ELR (cell line): ENCODE measurements around the gene OR52B6.
A peak's percentile ranks its signal among the peaks of the same experiment; 100 is the strongest.

Experiments used
- DNase-seq: peaks from one replicate; pipeline ENCODE4 v3.0.0-alpha.2; 2015; ENCODE audit warnings: low read depth

OR52B6 gene

DNA sequence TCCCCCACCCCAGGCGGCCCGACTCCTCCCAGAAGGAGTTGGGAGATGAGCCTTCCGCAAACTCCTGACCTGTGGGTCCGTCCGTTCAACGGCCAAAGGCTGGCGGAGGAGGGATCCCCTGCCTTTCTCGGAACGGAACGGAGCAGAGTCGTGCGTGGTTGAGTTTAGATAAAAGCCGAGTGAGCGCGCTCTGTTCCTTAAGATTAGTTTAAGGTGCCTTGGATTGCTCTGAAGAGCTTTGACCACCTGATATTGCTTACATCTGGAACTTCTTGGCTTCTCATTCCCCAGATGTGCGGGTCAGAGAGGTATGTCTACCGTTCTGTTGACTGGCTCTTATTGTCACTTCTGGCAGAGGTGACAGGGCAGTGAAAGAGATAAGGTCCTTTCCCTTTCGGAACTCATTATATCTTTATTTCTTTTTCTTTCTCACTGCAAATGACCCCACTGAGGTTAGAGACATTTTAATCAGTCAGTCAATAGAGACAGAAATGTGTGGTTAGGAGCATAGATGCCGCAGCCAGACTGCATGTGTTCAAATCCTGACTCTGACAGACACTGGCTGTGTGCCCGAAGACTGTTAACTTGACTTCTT lies 16.0 kb downstream of the OR52B6 start, which contains the start of gene TRIM6:
TSS of gene TRIM6 (plus strand) at position 31 of the 595 bp plus-strand sequence. CDS start at position 292, 261 bp downstream.
- peak; percentile 73 for DNase-seq

DNA sequence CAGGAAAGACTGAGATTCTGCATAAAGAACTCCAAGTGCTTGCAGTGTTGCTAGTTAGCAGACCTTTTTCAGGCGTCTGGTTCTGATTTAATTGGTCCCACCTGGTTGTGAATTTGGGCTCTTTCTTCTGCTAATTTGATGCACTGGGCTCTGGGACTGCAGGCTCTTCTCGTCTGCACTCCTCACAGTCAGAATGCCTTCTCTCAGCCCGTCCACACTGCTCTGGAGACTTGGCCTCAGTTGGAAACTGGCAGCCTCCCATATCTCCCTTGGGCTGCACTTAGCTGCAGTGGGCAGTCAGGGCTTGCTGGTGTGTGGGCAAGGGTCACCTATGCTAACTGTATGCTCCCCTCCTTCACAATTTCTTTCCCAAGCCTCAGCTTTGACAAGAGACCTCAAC lies 17.3 kb downstream of the OR52B6 start:
- DNase-seq, result no peak

DNA sequence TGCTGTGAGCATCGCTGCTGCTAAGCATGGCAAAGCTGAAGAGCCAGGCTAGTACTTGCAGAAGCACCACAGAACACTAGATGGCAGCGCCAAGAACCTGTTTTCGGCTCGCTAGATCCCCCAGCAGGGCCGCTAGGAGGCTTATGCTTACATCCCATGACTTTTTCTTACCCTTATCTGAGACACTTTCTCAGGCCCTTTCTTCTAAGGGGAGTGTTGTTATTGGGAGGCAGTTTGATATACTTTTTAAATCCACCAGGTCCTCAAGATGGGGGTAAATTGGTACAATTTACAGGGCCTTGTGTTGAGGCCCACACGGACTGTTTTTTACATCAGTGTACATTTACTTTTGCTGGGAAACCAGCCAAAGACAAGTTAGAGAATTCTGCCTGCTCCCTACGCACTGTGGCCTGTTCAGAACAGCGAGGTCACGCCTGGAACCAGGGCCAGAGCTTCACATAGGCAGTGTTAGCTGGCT lies 19.7 kb downstream of the OR52B6 start:
- peak; percentile 79 for DNase-seq

DNA sequence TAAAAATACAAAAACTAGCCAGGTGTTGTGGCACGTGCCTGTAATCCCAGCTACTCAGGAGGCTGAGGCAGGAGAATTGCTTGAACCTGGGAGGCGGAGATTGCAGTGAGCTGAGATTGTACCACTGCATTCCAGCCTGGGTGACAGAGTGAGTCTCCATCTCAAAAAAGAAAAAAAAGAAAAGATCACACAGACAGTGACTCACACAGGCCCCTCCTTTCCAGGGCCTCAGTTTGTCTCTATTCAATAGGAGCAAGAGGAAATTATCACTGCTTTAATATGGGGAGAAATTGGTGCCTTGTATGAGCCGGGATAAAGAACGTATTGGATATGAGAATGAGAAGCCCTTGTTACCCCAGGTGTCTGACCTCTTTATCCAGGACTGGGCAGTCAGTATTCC lies 22.1 kb downstream of the OR52B6 start:
- DNase-seq, result peak; percentile 43

DNA sequence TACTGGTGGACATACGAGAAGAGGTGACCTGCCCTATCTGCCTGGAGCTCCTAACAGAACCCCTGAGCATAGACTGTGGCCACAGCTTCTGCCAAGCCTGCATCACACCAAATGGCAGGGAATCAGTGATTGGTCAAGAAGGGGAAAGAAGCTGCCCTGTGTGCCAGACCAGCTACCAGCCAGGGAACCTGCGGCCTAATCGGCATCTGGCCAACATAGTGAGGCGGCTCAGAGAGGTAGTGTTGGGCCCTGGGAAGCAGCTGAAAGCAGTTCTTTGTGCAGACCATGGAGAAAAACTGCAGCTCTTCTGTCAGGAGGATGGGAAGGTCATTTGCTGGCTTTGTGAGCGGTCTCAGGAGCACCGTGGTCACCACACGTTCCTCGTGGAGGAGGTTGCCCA lies 22.6 kb downstream of the OR52B6 start:
- DNase-seq, result no peak

DNA sequence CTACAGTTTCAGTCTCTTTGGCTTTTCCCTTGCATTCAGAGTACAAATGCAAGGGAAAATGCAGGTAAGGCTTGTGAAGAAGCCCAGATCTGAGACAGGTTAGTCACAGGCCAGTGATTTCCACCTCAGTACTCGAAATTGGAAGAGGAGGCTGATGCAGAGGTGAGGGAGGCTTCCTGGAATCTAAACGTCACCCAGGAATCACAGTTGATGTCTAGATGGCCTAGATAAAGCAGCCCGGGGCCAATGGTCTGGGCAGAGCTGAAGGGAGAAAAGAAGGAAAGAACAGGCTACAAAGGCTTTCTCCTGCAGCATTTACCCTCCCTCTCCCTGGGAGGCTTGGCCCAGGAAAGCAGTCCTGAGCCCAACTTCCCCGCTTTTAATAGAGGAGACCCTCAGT lies 24.2 kb downstream of the OR52B6 start:
- no peak for DNase-seq

DNA sequence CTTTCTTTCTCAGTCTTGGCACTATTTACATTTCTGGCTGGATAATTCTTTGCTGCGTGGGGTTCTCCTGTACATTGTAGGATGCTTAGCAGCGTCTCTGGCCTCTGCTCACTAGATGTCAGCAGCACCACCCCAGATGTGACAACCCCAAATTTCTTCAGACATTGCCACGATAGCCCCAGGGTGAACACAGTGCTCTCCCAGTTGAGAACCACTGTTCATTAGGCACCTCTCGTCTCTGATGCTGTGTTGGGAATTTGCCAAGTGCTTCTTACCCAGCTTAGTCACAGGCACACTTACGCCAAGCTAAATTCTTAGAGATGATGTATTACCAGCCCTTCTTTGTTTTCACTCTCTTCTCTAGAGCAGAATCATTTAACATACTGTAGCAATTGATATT lies 25.2 kb downstream of the OR52B6 start:
- DNase-seq, result peak; percentile 88

DNA sequence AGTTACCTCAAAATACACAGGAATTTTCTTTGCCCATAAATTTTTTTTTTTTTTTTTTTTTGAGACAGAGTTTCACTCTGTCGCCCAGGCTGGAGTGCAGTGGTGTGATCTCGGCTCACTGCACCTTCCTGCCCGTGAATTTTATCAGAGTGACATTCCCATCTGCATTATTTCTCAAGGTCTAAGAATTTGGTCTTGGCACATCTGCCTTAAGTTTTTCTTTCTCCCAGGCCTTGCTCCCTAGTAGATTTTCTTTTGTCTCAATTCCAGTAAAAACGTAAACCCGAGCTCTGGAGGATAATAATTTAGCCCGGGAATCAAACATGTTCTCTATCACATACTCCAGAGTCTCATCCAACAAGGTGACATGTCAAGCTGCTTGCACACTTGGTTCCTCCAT lies 28.1 kb downstream of the OR52B6 start:
- DNase-seq, result no peak

DNA sequence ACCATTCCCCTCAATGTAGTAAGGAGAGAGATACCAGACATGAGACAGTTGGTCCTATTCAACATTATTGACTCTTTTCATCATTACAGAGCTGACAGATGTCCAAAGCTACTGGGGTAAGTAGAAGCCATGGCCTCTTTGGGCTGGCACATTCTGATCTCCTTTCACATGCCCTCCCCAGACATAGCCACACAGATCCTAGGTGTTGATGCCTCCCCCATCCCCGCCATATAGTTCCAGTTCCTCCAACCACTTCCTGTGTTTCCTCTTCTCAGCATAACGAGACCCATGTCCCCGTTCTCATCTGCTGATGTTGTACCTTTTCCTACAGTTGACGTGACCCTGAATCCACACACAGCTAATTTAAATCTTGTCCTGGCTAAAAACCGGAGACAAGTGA lies 29.8 kb downstream of the OR52B6 start:
- DNase-seq, result no peak

DNA sequence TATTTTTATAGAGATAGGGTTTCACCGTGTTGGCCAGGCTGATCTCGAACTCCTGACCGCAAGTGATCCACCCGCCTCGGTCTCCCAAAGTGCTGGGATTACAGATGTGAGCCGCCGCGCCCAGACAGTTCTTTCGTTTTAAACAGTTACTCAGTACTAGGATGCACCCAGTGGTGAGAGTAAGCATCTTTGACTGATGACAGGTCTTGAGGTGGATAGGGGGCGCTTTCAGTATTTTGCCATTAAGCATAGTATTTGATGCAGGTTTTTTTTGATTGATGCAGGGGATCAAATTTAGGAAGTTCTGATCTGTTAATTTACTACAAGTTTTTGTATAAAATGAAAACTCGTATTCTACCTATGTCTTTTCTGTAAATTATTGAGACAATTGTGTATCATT lies 30.9 kb downstream of the OR52B6 start:
- no peak for DNase-seq

DNA sequence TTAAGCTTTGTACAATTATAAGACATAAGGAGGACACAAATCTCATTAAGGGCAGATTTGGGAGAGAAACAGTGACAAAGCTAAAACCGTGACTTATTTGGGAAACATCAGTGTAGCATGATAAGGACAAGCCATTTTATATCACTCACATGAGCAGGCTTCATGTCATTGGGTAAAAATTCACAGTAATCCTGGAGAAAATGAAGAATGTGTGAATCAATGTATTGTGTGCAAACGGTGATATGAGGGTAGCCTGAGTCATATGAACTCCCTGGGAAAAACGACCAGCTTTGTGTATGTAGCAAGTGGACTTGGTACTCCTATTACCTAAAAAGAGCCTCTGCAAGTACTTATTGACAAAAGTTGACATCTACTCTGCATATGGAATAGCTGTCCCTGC lies 38.1 kb downstream of the OR52B6 start:
- DNase-seq, result peak; percentile 95

DNA sequence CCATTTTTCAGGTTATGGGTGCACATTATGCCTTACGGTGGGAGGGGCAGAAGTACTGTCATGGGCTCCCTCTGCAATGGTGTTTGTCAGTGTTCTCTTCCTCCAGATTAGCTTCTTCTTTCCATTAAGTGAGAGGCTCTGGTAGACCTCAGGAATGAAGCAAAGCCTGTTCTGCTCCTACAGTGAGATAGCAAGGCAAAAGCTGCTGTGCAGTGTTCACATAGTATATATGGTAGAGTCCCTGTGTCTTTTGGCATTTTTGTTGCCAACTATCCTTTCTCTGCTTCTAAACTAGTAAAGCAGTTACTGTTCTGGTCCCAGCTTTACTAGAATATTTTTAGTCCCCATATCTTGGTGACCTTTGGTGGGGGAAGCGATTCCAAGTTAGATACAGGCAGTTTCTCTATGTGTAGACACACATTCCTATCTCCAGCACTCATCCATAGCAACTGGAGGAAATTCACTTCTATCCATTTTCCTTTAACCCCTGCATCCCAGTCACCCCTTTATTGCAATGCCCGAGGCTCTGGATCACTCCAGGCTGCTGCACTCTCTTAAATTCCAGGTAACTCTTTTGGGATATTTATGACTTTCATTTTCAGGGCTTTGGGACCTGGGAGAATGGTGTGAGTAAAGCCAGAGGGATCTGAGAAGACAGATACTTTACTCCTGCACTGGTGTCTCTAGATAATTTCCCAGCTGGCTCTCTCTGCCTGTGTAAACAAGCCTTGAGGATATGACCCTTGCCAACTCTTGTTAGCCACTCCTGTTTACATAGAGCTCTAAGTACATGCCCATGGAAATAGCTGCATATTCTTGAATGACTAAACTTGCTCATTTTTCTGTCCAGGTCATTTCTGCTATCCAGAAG lies 40.2 kb downstream of the OR52B6 start:
- DNase-seq, result peak; percentile 87

DNA sequence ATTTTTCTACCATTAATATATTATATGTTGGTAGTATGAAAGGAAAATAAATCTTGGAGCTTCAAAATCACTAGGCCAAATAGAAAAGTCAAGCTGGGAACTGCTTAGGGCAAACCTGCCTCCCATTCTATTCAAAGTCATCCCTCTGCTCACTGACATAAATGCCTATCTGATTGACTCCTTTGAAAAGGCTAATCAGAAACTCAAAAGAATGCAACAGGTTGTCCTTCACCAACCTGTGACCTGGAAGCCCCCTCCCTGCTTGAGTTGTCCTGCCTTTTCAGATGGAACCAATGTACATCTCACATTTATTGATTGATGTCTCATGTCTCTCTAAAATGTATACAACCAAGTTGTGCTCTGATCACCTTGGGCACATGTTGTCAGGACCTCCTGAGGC lies 40.9 kb downstream of the OR52B6 start:
- no peak for DNase-seq

DNA sequence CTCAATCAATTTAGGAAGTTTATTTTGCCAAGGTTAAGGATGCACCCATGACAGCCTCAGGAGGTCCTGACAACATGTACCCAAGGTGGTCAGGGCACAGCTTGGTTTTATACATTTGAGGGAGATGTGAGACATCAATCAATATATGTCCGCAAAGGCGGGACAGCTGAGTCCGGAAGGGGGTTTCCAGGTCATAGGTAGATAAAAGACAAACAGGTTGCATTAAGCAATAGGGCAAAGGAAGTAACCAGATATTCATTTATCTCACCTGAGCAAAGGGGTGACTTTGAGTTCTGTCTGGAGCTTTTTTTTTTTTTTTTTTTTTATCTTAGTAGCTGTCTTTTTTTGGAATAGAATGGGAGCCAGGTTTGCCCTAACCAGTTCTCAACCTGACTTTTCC lies 42.1 kb downstream of the OR52B6 start:
- no peak for DNase-seq

DNA sequence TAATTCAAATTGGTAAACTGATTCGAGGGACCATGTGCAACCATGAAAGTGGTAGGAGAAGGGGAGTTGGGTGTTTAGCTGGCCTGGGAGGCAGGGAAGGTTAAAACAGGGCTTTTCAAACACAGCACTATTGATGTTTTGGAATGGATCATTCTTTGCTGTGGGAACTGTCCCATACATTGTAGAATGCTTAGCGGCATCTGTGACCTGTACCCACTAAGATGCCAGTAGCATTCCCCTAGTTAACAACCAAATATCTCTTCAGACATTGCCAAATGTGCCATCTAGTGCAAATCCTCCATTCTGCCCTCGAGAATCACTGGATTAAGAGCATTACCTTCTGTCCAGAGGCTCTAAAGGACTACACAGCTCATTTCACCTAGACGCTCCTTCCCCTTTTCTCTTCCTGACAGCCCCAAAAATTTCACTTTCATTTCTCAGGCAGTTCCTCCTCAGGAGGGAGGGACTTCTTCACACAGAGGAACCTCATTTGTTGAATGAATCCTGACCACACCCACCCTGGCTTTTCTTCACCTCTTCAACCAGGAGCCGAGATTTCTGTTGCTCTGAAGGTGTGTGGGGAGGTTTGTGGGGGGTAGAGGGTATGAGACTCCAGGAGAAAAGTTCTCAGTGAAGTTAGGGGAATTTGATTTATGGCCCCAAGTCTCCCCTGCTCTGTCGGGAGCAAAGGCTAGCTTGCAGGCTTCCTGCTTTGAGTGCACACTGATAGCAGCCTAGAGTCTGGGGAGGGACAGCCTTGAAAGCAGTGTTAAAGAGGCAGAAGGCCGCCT lies 44.0 kb downstream of the OR52B6 start, which contains the start of gene TRIM34:
TSS of gene TRIM34 (plus strand) at position 513 of the 791 bp plus-strand sequence. CDS start 7,331 bp downstream, outside the sequence.
- DNase-seq, result peak; percentile 83

DNA sequence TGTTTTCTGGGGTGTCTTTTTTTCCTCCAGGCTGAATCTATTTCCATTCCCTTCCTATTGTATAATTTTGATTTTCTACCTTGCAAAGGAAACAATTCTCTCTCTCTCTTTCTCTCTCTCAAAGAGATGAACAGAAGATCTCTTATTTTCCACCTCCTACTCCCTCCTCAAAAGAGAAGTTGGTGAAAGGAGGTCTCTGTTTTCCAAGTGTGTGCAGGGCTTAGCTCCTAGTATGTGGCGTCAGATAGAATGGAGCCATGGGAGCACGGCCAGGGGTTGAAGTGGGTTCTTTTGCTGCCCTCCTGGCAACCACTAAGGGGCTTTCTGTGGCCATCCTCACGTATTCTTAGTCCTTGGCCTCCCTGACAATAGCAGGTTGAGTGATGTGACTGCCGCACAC lies 44.6 kb downstream of the OR52B6 start:
- no peak for DNase-seq

DNA sequence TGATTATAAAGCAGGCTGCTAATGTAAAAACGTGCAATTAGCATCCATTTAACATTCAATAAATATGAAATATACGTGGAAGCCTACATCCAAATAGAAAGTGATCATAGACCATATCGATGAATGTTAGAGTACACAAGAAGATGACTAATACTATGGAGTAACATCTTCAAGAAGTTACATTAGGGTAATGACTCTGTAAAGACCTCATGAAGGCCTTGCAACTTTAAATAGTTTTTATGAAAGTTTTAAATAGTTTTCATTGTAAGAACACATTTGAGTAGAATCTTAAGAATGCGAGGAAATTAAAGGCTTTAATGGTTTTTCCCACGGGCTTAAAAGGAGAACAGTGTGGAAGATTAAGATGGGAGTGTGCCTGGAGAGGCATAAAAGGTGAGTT lies 45.5 kb downstream of the OR52B6 start:
- peak; percentile 45 for DNase-seq

DNA sequence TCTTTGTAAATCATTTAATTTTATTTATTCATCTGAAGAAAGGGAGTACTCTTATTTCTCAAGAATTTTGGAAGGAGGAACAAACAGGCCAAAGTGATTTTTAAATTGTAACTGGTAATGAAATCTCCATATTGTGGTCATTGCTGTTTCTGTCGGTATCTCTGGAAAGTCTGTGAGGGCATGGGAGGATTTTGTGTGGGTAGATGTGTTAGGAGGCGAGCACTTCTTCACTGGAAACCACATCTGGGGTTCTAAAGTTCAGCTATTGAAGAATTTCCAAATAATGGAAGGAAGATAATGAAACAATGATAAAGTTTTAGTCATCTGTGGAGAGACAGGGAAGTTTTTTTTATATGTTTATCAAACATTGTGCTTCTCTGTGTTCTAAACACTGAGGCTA lies 50.7 kb downstream of the OR52B6 start:
- no peak for DNase-seq
